HG03060 (cell line): ENCODE results near the gene SEMA3C.

Experiments used
- ATAC-seq: cut with Tn5 transposase; IDR thresholded peaks from one replicate; pipeline ENCODE4 v1.9.1; 2021; ENCODE audit warnings: low read depth, moderate number of reproducible peaks; ENCODE audit not compliant: unreplicated experiment

Gene SEMA3C

DNA sequence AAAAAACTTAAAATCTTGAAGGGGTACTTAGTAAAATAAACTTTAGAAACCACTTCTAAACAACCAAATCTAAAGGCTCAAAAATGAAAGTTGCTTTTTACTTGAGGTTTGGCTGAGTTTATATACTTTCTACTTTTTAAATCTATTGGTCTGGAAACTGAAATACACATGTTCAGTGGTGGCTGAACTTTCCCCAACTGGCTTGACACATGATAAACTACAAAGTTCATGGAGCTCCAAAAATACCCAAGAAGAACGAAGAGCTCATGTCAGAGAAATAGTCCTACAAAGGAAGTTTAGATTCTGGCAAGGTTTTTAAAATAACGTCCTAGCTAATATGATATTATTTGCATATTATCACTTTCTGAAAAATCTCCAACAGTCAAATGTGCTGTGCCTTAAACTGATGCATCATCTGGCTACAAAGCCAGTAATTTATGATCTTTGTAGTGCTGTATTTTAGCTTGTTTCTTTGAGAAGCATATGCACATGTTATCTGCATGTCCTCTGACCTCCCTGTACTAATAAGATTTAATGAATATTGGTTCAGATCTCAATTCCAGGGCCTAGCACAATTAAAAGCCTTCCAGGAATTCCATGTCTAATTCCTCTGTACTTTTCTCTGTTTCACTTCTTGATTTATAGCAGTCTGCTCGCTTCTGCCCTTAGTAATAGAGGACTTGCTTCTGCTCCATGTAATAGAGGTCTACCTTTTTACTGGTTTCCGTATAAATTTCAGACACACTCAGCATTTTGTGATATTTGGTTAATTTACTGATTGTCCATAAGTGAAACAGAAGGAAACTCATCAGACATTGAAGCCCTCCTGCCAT is 28.2 kb downstream of the SEMA3C start:
- no peak for ATAC-seq

DNA sequence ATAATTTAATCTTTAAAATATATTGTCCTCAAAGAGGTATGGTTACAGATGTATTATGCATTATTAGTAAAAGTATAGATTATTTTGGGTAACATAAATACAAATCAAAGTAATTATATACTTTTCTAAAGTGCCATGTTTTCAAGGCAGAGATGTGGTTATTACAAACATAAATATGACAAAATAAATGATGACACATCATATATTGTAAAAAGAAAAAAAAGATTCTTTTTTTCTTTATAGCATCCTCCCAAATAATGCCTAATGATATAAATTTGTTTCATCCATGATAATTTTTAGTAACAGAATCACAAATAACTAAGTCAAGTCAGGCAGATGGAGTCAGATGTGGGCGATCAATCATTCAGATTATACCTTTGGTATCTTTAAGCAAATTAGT is 29.3 kb downstream of the SEMA3C start:
- no peak for ATAC-seq

DNA sequence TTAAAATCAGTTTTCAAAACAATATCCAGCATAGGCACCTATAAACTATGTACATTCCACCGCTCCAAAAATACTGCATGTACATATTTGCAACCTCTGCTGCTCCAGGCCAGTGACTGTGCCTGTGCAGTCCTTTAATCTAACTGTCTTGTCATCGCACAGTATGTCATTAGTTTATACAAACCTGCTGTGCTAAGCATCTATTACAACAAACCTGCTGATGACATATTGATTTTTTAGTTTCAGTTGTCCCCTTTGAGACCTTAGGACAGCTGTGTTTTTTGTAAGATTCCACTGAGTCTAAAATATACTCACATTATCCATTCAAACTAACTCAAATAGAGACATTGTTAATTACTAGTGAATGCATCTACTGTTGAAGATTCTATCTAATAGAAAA is 33.1 kb downstream of the SEMA3C start:
- no peak for ATAC-seq

DNA sequence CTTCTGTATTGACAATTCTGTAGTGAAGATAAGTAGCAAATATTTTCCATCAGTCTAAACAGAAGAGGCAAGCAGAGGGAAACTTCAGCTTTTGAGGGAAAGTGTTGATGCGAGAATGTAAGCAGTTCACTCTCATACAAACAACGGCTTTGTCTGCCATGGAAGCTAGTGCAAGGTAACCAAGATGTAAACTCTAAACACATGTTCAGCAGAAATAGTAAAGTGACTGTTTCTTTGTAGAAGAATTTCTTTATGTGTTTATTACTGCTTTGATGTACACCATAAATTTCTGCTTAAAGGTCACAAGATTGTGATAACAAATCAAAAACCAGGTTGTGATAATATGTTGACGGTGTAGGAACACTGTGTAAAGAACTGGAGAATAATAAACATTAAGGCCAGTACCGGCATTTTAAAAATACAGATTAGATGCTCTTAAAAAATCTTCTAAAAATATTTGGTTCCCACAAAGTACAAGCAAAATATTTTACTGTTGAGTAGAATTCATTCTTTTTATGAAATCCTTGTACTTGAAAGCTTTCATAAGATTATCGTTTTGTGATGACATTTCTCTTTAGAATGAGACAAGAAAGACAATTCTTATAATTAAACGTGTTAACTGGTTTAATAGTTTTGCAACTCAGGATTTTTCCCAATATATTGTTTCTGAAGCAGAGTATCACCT is 34.2 kb downstream of the SEMA3C start:
- no peak for ATAC-seq

DNA sequence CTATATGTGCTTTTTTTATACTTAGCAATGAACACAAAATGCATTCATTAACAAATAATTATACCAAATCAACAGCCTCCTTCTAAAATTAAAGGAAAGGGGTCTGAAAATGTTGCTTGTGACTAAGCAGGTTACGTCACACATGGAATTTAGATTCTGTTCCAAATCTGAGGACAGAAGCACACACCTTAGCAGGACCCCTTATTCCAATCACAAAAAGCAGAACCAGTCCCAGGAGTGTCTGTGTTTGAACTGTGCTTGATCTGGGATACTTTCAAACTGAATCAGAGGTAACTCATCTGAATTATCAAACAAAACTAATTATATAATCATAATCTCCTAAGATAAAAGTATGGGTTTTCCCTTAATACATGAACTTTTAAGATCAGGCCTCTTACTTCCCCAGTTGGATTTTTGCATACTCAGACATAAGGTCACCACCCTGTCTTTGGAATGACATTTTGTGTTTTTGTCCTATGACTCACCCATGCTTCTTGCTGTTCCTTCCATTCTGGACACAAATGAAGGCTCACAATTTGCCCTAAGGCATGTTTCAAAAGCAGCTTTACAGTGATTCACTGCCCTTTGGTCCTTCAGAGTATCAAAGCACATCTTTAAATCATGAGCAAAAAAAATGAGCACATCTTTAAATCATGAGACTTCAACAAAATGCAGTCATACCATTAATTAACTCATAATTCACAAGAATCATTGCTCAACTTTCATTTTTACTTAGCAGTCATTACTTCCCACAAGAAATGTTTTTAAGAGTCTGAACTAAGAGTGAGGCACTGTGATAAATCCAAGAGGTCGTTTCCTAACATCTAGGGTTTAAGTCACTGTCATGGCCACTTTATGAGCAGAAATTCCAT is 35.5 kb downstream of the SEMA3C start:
- ATAC-seq = no peak

DNA sequence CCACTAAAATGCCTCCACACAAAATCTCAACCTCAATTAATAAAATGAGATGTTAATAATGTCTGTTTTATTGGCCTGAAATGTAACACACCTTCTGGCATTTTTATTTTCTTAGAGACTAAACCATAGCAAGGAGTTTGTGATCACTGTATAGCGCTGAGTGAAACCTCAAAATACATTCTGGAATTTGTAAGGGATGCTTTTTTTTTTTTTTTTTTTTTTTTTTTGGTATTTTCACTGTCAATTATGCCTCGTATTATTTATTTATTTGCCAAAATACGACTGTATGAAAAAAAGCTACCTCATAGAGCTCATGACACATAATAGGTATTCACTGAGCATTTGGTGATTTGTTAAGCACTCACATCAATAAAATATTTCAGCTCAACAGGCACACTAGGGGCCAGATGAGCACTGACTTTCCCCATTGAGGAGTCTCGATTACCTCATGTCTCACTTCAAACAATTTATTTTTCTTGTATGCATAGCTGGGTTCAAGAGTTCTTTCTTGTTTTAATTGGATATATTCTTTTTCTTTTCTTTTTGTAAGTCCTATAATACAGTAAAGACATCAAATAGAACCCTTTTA is 36.5 kb downstream of the SEMA3C start:
- no peak for ATAC-seq

DNA sequence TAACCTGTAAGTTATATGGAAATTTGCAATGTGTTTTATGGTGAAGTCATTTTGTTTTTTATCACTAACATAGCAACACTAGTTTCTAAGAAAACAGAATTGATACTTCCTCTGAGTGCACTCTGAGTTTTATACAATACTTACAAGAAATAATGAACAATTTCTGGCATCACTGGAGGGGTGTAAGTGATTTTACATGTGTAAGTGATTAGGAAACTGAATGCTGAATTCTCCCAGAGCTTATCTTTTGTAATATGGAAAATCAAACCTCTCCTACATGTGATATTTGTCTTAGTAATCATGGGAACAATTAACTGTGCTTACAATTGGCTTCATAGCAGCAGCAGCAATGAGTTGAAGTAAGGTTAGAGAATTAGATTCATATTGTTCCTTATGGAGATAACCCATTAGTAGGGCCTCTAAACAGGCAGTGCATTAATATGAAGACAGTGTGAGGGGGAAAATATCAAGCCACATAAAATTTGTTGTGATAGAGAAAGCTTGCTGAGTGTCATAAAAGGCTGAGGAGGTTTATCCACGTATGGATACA is 37.4 kb downstream of the SEMA3C start:
- ATAC-seq = no peak

DNA sequence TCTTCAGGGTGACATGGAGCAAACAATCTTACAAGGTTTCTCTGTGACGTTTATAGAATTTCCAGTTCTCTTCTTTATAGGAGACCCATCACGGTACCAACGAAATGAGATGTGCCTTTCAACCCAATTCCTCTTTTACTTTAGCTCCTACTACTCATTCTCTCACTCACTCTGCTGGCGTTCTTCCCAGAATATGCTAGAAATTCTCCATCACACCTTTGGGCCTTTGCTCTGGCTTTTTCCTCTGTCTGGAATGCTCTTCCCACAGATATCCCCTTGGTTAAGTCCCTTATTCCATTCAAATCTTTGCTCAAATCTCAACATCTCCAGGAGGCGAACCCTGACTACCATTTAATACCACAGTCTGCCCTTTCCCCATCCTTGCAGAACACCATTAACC is 39.0 kb downstream of the SEMA3C start:
- no peak for ATAC-seq

DNA sequence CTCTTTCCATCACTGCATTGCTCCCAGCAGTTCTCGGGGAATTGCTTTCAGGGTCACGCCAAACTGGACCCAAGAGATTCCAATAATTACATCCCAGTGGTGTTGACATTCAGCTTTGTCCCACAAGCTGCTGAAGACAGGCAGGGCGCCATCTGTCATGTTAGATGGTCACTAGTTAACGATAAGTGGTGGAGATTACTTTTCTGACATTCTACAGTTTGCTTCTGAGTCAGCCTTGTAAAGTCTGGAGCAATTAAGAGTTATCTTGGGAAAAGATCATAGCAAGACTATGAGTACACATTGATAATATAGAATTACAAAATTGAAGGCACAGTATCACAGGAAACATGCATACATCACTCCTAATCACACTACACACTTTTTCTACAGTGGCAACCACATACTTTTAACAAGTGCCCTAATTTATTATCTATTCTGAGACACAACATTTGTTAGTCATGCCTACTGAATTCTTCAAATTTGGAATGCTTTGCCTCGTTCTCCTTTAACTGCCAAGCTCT is 41.9 kb downstream of the SEMA3C start:
- no peak for ATAC-seq

DNA sequence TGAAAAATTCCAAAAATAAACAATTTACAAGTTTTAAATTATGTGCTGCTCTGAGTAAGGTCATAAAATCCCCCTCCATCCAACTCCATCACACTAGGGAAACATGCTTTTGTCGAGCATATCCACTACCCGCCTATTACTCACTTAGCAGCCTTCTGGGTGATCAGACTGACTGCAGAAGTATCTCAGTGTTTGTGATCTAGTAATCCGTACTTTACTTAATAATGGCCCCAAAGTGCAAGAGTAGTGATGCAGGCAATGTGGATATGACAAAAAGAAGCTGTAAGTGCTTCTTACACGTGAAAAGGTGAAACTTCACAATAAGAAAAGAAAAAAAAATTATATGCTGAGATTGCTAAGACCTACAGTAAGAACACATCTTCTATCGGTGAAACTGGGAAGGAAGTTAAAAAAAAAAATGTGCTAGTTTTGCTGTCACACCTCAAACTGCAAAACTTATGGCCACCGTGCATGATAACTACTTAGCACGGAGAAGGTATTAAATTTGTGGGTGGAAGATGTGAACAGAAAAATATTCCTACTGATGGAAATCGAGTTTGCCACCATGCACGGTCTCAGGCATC is 43.2 kb downstream of the SEMA3C start:
- ATAC-seq = no peak

DNA sequence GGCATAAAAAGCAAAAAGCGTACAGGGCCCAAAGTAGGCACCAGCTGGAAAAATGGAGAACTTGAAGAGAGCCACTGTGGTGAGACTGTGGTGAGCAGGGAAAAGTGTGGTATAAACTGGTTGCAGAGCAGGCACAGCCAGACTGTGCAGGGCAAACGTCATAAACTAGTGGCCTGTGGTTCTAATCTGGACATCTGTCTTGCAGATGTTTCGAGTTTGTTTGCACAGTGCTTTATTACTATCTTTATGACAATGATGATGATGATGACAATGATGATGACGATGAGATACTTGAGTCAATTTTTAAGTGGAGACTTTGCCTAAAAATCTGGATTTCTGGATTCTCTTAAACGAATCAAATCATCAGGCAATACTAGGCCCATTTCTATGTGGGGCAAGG is 45.7 kb downstream of the SEMA3C start:
- ATAC-seq = no peak

DNA sequence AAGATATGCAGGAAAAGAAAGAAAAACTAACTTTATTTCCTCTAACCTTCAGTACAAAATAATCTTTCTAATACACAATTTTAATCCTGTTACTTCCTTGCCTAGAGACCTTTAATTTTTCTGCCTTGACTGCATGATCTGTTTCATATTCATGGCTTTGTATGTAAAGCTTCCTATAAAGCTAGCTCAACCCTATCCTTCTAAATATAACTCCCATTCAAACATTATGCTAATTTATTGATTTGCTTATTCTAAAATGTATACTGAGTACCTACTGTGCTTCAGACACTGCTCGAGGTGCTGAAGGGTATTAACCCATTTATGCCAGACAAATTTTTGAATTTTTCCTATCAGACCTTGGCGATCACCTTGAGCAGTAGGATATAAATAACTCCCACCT is 47.6 kb downstream of the SEMA3C start:
- no peak for ATAC-seq

DNA sequence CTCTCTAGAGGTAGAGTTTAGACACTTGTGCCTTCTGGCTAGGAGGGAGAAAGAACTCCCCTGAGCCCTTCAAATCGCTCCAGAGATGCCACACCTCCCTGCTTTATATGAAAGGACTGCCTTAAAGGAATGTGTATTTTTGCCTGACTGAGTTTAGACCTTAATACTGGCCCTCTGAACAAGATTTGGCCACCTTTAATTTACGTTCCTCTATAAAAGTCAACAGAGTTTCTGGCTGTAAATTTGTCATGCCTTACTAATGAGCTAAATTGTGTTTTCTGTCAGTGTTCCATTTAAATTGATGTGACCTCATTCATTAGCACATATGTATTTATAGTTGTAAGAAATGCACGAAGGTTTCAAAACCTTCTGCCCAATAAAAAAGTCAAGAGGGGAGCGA is 48.0 kb downstream of the SEMA3C start:
- no peak for ATAC-seq

DNA sequence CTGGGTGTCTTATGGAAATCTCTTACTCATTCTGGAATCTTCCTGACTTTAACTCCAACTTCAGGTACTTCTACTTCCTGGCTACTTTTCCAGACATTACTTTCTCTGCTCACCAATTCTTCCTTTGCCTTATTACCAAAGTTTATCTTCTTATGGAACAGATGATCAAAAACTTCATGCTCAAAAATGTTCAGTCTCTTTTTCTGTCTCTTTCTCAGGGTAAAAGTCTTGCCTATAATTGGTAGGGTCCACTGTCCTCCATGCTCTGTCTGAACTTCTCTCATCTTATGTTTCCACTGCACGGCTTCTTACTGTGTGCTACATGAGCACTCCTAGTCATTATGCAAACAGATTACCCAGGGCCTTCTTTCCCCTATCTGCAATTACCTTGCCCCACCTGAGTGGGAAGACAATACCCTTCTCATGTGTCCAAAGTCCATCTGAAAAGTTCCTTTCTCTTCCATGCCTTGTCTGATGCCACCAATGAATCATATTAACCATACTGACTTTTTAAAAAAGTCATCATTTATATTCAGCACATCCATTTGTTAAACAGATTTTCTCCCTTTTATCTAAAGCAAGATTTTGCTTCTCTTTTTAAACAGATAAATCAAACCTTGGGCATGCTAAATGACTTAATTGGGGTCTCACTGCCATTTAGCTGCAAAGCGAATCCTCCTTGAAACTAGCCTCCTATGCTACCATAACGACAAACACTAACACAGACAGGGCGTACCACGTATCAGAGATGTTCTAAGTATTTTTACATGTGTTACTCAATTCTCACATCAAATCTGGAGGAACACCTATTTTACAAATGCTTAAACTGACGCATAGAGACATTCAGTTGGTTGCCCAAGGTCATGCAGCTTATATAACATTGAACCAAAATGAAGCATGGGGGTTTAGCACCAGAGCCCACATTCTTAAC is 48.8 kb downstream of the SEMA3C start:
- no peak for ATAC-seq

DNA sequence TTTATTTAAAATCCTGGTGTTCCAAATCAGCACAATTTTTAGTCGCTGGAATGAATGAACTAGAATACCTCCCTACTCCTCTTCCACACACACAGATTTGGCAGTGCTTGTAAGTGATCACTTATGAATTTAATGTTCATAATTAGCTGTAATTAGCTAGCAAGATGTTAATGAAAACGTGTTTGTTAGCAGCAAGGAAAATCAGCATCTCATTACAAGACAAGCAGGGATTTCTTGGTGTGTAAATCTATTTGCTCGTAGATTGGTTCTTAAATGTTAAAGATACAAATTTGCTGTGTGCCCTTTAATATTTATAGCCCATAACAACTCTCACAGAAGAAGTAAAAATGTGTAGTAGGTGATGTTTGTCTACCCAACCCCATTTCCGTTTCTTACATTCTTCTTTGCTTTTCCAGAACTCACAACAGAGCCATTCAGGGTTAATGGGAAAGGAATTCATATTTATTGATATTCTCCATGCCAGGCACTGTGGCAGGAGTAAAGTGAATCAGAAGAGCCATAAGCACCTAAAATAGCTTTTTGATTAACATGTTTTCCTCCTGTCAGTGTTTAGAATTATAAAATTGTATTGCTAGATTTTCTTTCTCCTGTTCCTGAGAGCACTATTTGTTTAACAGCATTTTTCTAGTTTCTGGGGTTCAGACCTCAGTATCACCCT is 49.6 kb downstream of the SEMA3C start:
- no peak for ATAC-seq

DNA sequence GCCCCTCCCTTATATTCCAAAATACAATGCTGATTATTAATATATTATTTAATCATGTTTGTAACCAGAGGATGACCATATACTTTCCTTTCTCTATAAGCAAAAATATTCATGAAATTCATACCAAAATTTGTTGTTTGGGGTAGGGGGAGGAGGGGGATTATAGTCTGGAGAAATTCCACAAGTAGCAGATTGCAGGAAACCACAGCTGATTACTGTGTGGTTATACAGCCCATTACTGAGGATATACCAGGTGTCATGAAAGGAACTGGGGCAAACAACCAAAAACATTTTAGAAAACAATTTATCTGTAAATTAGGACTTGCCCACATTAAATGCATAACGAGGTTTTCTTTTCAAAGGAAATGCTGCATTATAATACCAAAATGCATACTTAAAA is 50.3 kb downstream of the SEMA3C start:
- ATAC-seq = no peak

DNA sequence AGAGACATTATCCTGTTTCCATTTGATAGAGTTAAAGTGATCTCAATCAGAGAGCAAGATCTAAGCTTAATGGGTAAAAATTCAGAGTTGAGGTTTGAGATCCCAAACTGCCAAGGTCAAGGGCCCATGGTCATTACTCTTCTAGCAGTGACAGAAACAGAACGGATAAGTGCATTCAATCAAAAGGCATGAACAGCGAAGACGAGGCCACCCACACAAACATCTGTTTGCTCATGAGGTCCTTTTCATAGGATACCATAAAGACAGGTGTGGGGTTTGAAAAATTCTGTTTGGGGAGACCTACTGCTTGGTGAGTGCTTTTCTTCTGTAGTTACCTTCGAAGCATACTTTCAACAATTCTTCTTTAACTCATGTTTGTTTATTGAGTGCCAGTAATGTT is 58.3 kb downstream of the SEMA3C start:
- ATAC-seq = no peak

DNA sequence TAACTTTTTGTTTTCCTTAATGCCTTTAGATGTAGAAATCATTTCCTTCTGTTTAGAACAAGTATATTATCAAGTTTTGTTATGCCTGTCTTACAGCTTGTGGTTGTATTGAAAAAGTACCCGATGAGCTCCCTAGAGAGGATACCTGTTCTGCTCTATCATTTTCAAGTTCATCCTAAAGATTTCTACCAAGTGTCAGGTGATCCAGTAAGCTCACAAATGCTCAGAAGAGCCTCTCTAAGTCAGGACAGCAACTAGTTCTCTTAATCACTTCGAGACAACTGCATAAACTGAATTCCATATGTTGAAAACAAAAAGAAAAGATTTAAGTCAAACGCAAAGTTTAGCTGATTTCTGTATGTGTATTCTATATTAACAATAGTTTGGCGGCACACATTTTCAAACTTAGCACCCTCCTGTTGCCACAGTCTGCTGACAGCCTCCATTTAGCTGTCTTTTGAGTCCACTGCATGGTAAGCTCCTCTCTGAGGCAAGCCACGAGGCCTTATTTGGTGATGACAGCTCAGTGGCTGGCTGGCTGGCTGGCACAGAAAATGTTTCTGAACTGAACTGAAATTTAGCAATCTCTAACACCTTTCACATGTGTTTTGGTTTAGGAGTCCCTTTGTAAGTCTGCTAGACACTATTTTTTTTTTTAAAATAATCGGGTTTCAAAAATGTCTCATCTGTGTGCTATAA is 59.4 kb downstream of the SEMA3C start:
- no peak for ATAC-seq
